ENCODE measurements around the gene RAD23A.
"Not testable (repeated sequence)": the region's sequence is repeated elsewhere in the genome, so short reads cannot be mapped to it uniquely, and the experiment has no call there.

Gene RAD23A

GRCh38 chr19:12912571-12912970 is 33.1 kb upstream of the RAD23A start:
- Histone ChIP-seq H3K9me3 (replicated peaks in 1 of 2; ENCODE audit: control insufficient read depth in 2 of 2, insufficient read depth in 1 of 2, low read depth in 1 of 2, low read length in 2 of 2) (no peaks in the 10 kb centered on the region), H4K91ac (ENCODE audit: low read depth, low read length, poor library complexity) (no peak overlapping the region), H3K79me1 (ENCODE audit: low read depth, low read length) (no peaks in the 10 kb centered on the region), H3K27me3 (ENCODE audit: control insufficient read depth in 3 of 3, insufficient read depth in 3 of 3, low read depth in 1 of 3, low read length in 3 of 3) (no peaks in the 10 kb centered on the region), H3K36me3 (replicated peaks in 1 of 2; ENCODE audit: control insufficient read depth in 2 of 2, insufficient read depth in 2 of 2, low read length in 2 of 2) (no peaks in the 10 kb centered on the region), H3K4ac (ENCODE audit: low read length) (no peak overlapping the region), H3K4me3 (ENCODE audit: low read length in 2 of 2) (no peak overlapping the region), H2BK120ac (ENCODE audit: low read depth, low read length) (no peak overlapping the region), H3K18ac (ENCODE audit: low read length) (no peak overlapping the region), H3K4me1 (ENCODE audit: control insufficient read depth in 2 of 2, insufficient read depth in 1 of 2, low read depth in 1 of 2, low read length in 2 of 2) (peaks cover 17 to 22% of the 10 kb centered on the region in 2 donors), H4K8ac (ENCODE audit: low read depth, low read length) (no peak overlapping the region), H3K27ac (replicated peaks; ENCODE audit: low read length) (peak overlapping the region; percentile 51), H3K23ac (ENCODE audit: low read depth, low read length, poor library complexity) (no peak overlapping the region), H3K9ac (ENCODE audit: low read depth, low read length, poor library complexity) (no peak overlapping the region), H2BK15ac (ENCODE audit: low read length) (no peak overlapping the region), H3K14ac (ENCODE audit: low read length) (no peak overlapping the region), H2BK5ac (ENCODE audit: low read length) (no peak overlapping the region), H2BK12ac (ENCODE audit: low read length) (no peak overlapping the region), H2AFZ (ENCODE audit: low read length) (peak overlapping the region; percentile 83), H2AK5ac (ENCODE audit: low read depth, low read length) (no peak overlapping the region), H3K4me2 (ENCODE audit: insufficient read depth, low read length, poor library complexity, severe bottlenecking) (no peak overlapping the region)
- no CpG with 5 or more reads among the region's 4 CpGs for WGBS, 2 donors (ENCODE audit: extremely low coverage in 2 of 2, insufficient read length in 2 of 2, insufficient replicate concordance in 1 of 2)
- DNase-seq (ENCODE audit: low spot score), result no peak

GRCh38 chr19:12913011-12913561 is 32.6 kb upstream of the RAD23A start:
- Histone ChIP-seq H3K4me1 (ENCODE audit: control insufficient read depth in 2 of 2, insufficient read depth in 1 of 2, low read depth in 1 of 2, low read length in 2 of 2) (peaks cover 17 to 22% of the 10 kb centered on the region in 2 donors), H3K27me3 (ENCODE audit: control insufficient read depth in 3 of 3, insufficient read depth in 3 of 3, low read depth in 1 of 3, low read length in 3 of 3) (no peaks in the 10 kb centered on the region), H4K8ac (ENCODE audit: low read depth, low read length) (no peak overlapping the region), H2BK120ac (ENCODE audit: low read depth, low read length) (no peak overlapping the region), H3K79me1 (ENCODE audit: low read depth, low read length) (no peaks in the 10 kb centered on the region), H2BK5ac (ENCODE audit: low read length) (no peak overlapping the region), H4K91ac (ENCODE audit: low read depth, low read length, poor library complexity) (no peak overlapping the region), H3K18ac (ENCODE audit: low read length) (peak overlapping the region; percentile 33), H3K14ac (ENCODE audit: low read length) (no peak overlapping the region), H3K9ac (ENCODE audit: low read depth, low read length, poor library complexity) (no peak overlapping the region), H3K23ac (ENCODE audit: low read depth, low read length, poor library complexity) (no peak overlapping the region), H2BK15ac (ENCODE audit: low read length) (no peak overlapping the region), H2BK12ac (ENCODE audit: low read length) (no peak overlapping the region), H3K4me2 (ENCODE audit: insufficient read depth, low read length, poor library complexity, severe bottlenecking) (no peak overlapping the region), H2AFZ (ENCODE audit: low read length) (peak overlapping the region; percentile 83), H3K36me3 (replicated peaks in 1 of 2; ENCODE audit: control insufficient read depth in 2 of 2, insufficient read depth in 2 of 2, low read length in 2 of 2) (no peaks in the 10 kb centered on the region), H2AK5ac (ENCODE audit: low read depth, low read length) (no peak overlapping the region), H3K9me3 (replicated peaks in 1 of 2; ENCODE audit: control insufficient read depth in 2 of 2, insufficient read depth in 1 of 2, low read depth in 1 of 2, low read length in 2 of 2) (peaks cover 0 to under 1% of the 10 kb centered on the region in 2 donors), H3K4ac (ENCODE audit: low read length) (no peak overlapping the region), H3K4me3 (ENCODE audit: low read length in 2 of 2) (no peak overlapping the region), H3K27ac (replicated peaks; ENCODE audit: low read length) (peak overlapping the region; percentile 51)
- no CpG with 5 or more reads among the region's 22 CpGs for WGBS, 2 donors (ENCODE audit: extremely low coverage in 2 of 2, insufficient read length in 2 of 2, insufficient replicate concordance in 1 of 2)
- DNase-seq (ENCODE audit: low spot score), result no peak

GRCh38 chr19:12913851-12914690 is 31.6 kb upstream of the RAD23A start:
- Histone ChIP-seq H2BK5ac (ENCODE audit: low read length) (no peak overlapping the region), H3K4me1 (ENCODE audit: control insufficient read depth in 2 of 2, insufficient read depth in 1 of 2, low read depth in 1 of 2, low read length in 2 of 2) (peaks cover 16 to 18% of the 10 kb centered on the region in 2 donors), H2AFZ (ENCODE audit: low read length) (peak overlapping the region; percentile 83), H2BK12ac (ENCODE audit: low read length) (peak overlapping the region; percentile 43), H3K27me3 (ENCODE audit: control insufficient read depth in 3 of 3, insufficient read depth in 3 of 3, low read depth in 1 of 3, low read length in 3 of 3) (peaks cover 0 to 2% (median 0%) of the 10 kb centered on the region in 3 experiments), H3K4me3 (ENCODE audit: low read length in 2 of 2) (no peak overlapping the region), H3K4ac (ENCODE audit: low read length) (no peak overlapping the region), H3K23ac (ENCODE audit: low read depth, low read length, poor library complexity) (no peak overlapping the region), H3K9ac (ENCODE audit: low read depth, low read length, poor library complexity) (no peak overlapping the region), H3K9me3 (replicated peaks in 1 of 2; ENCODE audit: control insufficient read depth in 2 of 2, insufficient read depth in 1 of 2, low read depth in 1 of 2, low read length in 2 of 2) (peaks cover 0 to 3% of the 10 kb centered on the region in 2 donors), H3K27ac (replicated peaks; ENCODE audit: low read length) (peak overlapping the region; percentile 55), H3K4me2 (ENCODE audit: insufficient read depth, low read length, poor library complexity, severe bottlenecking) (no peak overlapping the region), H2BK15ac (ENCODE audit: low read length) (peak overlapping the region; percentile 59), H2BK120ac (ENCODE audit: low read depth, low read length) (no peak overlapping the region), H4K8ac (ENCODE audit: low read depth, low read length) (peak overlapping the region; percentile 48), H3K36me3 (replicated peaks in 1 of 2; ENCODE audit: control insufficient read depth in 2 of 2, insufficient read depth in 2 of 2, low read length in 2 of 2) (no peaks in the 10 kb centered on the region), H2AK5ac (ENCODE audit: low read depth, low read length) (peak overlapping the region; percentile 83), H4K91ac (ENCODE audit: low read depth, low read length, poor library complexity) (peak overlapping the region; percentile 69), H3K79me1 (ENCODE audit: low read depth, low read length) (peaks cover 1% of the 10 kb centered on the region), H3K14ac (ENCODE audit: low read length) (peak overlapping the region; percentile 63), H3K18ac (ENCODE audit: low read length) (peak overlapping the region; percentile 24)
- no CpG with 5 or more reads among the region's 12 CpGs for WGBS, 2 donors (ENCODE audit: extremely low coverage in 2 of 2, insufficient read length in 2 of 2, insufficient replicate concordance in 1 of 2)
- DNase-seq (ENCODE audit: low spot score), result no peak

- not testable (repeated sequence) for H3K27ac ChIP-seq (replicated peaks; ENCODE audit: low read length); H4K8ac ChIP-seq (ENCODE audit: low read depth, low read length); H2BK120ac ChIP-seq (ENCODE audit: low read depth, low read length); H3K36me3 ChIP-seq (replicated peaks in 1 of 2; ENCODE audit: control insufficient read depth in 2 of 2, insufficient read depth in 2 of 2, low read length in 2 of 2); H3K9ac ChIP-seq (ENCODE audit: low read depth, low read length, poor library complexity); H2BK15ac ChIP-seq (ENCODE audit: low read length); H2AFZ ChIP-seq (ENCODE audit: low read length); H3K4ac ChIP-seq (ENCODE audit: low read length); H2BK12ac ChIP-seq (ENCODE audit: low read length); H4K91ac ChIP-seq (ENCODE audit: low read depth, low read length, poor library complexity); H3K9me3 ChIP-seq (replicated peaks in 1 of 2; ENCODE audit: control insufficient read depth in 2 of 2, insufficient read depth in 1 of 2, low read depth in 1 of 2, low read length in 2 of 2); H3K79me1 ChIP-seq (ENCODE audit: low read depth, low read length); DNase-seq (ENCODE audit: low spot score); H2BK5ac ChIP-seq (ENCODE audit: low read length); H3K4me3 ChIP-seq (ENCODE audit: low read length in 2 of 2); H3K27me3 ChIP-seq (ENCODE audit: control insufficient read depth in 3 of 3, insufficient read depth in 3 of 3, low read depth in 1 of 3, low read length in 3 of 3); H3K4me2 ChIP-seq (ENCODE audit: insufficient read depth, low read length, poor library complexity, severe bottlenecking)
- peak overlapping the region; percentile 28 for H3K18ac ChIP-seq (ENCODE audit: low read length)
- peak overlapping the region; percentile 56 for H3K14ac ChIP-seq (ENCODE audit: low read length)
- peaks cover 13 to 18% of the 10 kb centered on the region in 2 donors for H3K4me1 ChIP-seq (ENCODE audit: control insufficient read depth in 2 of 2, insufficient read depth in 1 of 2, low read depth in 1 of 2, low read length in 2 of 2)
- peak overlapping the region; percentile 31 for H3K23ac ChIP-seq (ENCODE audit: low read depth, low read length, poor library complexity)
- WGBS, 2 donors (ENCODE audit: extremely low coverage in 2 of 2, insufficient read length in 2 of 2, insufficient replicate concordance in 1 of 2), result no CpG with 5 or more reads among the region's 4 CpGs
- peak overlapping the region; percentile 70 for H2AK5ac ChIP-seq (ENCODE audit: low read depth, low read length)
Measured at GRCh38 chr19:12915860-12916259, 29.8 kb upstream of the RAD23A start.

Measured in neuronal stem cell (in vitro differentiated cells).